Breast epithelium (tissue), 4 donors: ENCODE data around the gene KREMEN1. TPM values are rescaled to one million over a fixed set of nuclear protein-coding genes. Genes with fewer than 3 reads are reported as not detected.

Experiments used
- DNase-seq, 2 donors: peaks; one replicate each; pipeline ENCODE4 v3.0.0-alpha.2; 2019; ENCODE audit warnings: low spot score in 2 of 2
- H3K27ac ChIP-seq, 2 donors: fragments of 200-600 bp; sonication (generic) in 1 of 2; one replicate each; pipeline ENCODE4 v1.5.1; 2016 to 2019; ENCODE audit warnings: mild to moderate bottlenecking in 1 of 2
- H3K27me3 ChIP-seq, 2 donors: fragments of 200-600 bp; sonication (generic) in 1 of 2; one replicate each; pipeline versions ENCODE4 v1.5.1 to v1.6.0; 2017 to 2019; ENCODE audit warnings: control low read depth in 1 of 2, mild to moderate bottlenecking in 1 of 2
- H3K36me3 ChIP-seq: fragments of 200-600 bp; one replicate; pipeline ENCODE4 v1.5.1; 2019
- H3K4me1 ChIP-seq, 2 donors: fragments of 200-600 bp; sonication (generic); one replicate each; pipeline ENCODE4 v1.5.1; 2016 to 2019; ENCODE audit warnings: control low read depth in 1 of 2
- H3K4me3 ChIP-seq, 3 donors: fragments of 200-600 bp; sonication (generic); 1 replicate in 2 of 3; 2 replicates in 1 of 3; pipeline ENCODE4 v1.5.1; 2016 to 2019; ENCODE audit warnings: mild to moderate bottlenecking in 3 of 3, moderate library complexity in 2 of 3
- H3K9me3 ChIP-seq, 2 donors: fragments of 200-600 bp; sonication (generic) in 1 of 2; one replicate each; pipeline ENCODE4 v1.5.1; 2016 to 2019; ENCODE audit warnings: control low read depth in 1 of 2
- POLR2A ChIP-seq: fragments of 450-650 bp; IDR thresholded peaks from one replicate; pipeline ENCODE4 v1.6.1; 2016; ENCODE audit warnings: antibody characterized with exemption, mild to moderate bottlenecking, moderate library complexity
- POLR2AphosphoS5 ChIP-seq, 3 donors: sonication (generic); formaldehyde crosslinking; IDR thresholded peaks; one replicate each; pipeline ENCODE4 v1.6.1; 2017; ENCODE audit warnings: antibody characterized with exemption in 3 of 3
- intact Hi-C: fragments of 100-400 bp; cut with DNase I; formaldehyde crosslinking; loops from one replicate; pipeline ENCODE4 v1.15.1; 2023; ENCODE audit warnings: low total_unique reads
- total RNA-seq, 3 donors: library from RNA; depleted of rRNA; stranded (reverse); fragments of >200 nt; gene quantifications; one replicate each; pipeline ENCODE4 v1.1.0, GENCODE V29; 2016
- TF ChIP-seq, protein P1 (sequence below), 3 donors: fragments of 450-650 bp; IDR thresholded peaks; one replicate each; pipeline ENCODE4 v1.5.1; 2016 to 2017; ENCODE audit warnings: antibody characterized with exemption in 3 of 3, mild to moderate bottlenecking in 3 of 3, moderate library complexity in 3 of 3

KREMEN1 gene
- total RNA-seq, 3 donors from 2014 or later, result 9.5 to 13.6 (median 13.5) TPM

DNA sequence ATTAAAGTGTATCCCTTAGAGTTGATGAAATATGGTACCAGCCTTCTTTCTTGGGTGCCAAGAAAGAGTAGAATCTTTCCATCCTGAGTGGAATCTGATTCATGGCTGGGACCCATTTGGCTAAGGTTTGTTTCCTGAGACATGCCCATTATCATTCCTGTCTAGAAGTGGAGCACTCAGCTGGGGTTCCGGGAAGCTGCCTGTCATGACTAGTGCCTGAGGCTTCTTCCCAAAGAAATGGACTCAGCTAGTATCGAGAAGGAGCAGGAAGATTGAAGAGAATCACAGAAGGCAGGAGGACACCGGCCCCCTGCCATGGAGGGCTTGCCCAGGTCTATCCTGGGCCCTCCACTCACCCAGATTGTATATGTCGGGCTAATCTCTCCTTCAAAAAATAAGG, 57.6 kb downstream of the KREMEN1 start:
- H3K4me3 ChIP-seq, result no peak overlapping the region
- H3K27ac ChIP-seq, result no peak overlapping the region
- no peaks in the 10 kb centered on the region for H3K4me1 ChIP-seq
- no peaks in the 10 kb centered on the region for H3K36me3 ChIP-seq
- TF ChIP-seq POLR2AphosphoS5 (IDR thresholded peaks at IDR 0.05), result no peak
- TF ChIP-seq POLR2A, result no peak
- TF ChIP-seq, protein P1, sequence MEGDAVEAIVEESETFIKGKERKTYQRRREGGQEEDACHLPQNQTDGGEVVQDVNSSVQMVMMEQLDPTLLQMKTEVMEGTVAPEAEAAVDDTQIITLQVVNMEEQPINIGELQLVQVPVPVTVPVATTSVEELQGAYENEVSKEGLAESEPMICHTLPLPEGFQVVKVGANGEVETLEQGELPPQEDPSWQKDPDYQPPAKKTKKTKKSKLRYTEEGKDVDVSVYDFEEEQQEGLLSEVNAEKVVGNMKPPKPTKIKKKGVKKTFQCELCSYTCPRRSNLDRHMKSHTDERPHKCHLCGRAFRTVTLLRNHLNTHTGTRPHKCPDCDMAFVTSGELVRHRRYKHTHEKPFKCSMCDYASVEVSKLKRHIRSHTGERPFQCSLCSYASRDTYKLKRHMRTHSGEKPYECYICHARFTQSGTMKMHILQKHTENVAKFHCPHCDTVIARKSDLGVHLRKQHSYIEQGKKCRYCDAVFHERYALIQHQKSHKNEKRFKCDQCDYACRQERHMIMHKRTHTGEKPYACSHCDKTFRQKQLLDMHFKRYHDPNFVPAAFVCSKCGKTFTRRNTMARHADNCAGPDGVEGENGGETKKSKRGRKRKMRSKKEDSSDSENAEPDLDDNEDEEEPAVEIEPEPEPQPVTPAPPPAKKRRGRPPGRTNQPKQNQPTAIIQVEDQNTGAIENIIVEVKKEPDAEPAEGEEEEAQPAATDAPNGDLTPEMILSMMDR (IDR thresholded peaks at IDR 0.05), result no peak
- H3K27me3 ChIP-seq, result no peaks in the 10 kb centered on the region
- no peaks in the 10 kb centered on the region for H3K9me3 ChIP-seq
- intact Hi-C loops, result no loop called here
- no peak for DNase-seq

DNA sequence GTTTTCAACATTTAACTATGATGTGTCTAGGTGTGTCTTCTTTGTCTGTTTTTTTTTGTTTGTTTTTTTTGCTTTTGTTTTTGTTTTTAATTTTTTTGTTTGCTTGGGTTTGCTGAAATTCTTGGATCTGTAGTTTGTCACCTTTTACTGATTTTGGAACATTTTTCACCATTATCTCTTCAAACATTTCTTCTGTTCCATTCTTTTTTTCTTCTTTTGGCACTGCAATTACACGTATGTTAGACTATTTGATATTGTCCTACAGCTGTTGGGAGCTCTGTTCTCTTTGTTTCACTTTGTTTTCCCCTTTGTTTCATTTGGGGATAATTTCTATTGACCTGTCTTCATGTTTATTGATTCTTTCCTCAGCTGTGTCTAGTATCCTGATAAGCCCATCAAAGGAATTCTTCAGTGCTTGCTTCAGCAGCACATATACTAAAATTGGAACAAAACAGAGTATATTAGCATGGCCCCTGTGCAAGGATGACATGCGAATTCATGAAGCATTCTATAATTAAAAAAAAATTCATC, 60.8 kb downstream of the KREMEN1 start:
- intact Hi-C loops, result no loop called here
- no peak overlapping the region for H3K27ac ChIP-seq
- no peak for TF ChIP-seq POLR2AphosphoS5 (IDR thresholded peaks at IDR 0.05)
- TF ChIP-seq, protein P1 (IDR thresholded peaks at IDR 0.05), result no peak
- TF ChIP-seq POLR2A, result no peak
- no peaks in the 10 kb centered on the region for H3K27me3 ChIP-seq
- no peaks in the 10 kb centered on the region for H3K9me3 ChIP-seq
- no peak overlapping the region for H3K4me3 ChIP-seq
- DNase-seq, result no peak
- no peaks in the 10 kb centered on the region for H3K36me3 ChIP-seq
- H3K4me1 ChIP-seq, result no peaks in the 10 kb centered on the region

DNA sequence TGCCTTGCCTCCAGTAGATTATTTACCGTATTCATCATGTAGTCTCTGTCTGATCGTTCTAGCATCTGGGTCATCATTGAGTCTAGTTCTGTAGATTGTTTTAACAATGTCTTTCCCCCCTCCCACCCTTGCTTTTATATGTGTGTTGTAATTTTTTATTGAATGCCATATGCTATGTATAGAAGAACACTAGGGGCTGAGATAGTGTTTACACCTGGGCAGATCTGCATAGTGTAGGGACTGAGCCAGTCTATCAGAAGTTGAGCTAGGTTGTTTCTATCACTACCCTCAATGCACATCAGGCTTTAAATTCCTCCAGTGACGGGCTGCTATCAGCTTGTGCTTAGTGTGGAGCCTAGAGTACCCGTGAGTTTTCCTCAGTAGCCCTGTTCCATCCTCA, 61.6 kb downstream of the KREMEN1 start:
- Histone ChIP-seq H3K36me3 (no peaks in the 10 kb centered on the region), H3K4me1 (no peaks in the 10 kb centered on the region), H3K27me3 (no peaks in the 10 kb centered on the region), H3K9me3 (no peaks in the 10 kb centered on the region), H3K4me3 (no peak overlapping the region), H3K27ac (no peak overlapping the region)
- TF ChIP-seq POLR2AphosphoS5 (IDR thresholded peaks at IDR 0.05), result no peak
- TF ChIP-seq, protein P1 (IDR thresholded peaks at IDR 0.05), result no peak
- no peak for TF ChIP-seq POLR2A
- no peak for DNase-seq
- intact Hi-C loops, result no loop called here

DNA sequence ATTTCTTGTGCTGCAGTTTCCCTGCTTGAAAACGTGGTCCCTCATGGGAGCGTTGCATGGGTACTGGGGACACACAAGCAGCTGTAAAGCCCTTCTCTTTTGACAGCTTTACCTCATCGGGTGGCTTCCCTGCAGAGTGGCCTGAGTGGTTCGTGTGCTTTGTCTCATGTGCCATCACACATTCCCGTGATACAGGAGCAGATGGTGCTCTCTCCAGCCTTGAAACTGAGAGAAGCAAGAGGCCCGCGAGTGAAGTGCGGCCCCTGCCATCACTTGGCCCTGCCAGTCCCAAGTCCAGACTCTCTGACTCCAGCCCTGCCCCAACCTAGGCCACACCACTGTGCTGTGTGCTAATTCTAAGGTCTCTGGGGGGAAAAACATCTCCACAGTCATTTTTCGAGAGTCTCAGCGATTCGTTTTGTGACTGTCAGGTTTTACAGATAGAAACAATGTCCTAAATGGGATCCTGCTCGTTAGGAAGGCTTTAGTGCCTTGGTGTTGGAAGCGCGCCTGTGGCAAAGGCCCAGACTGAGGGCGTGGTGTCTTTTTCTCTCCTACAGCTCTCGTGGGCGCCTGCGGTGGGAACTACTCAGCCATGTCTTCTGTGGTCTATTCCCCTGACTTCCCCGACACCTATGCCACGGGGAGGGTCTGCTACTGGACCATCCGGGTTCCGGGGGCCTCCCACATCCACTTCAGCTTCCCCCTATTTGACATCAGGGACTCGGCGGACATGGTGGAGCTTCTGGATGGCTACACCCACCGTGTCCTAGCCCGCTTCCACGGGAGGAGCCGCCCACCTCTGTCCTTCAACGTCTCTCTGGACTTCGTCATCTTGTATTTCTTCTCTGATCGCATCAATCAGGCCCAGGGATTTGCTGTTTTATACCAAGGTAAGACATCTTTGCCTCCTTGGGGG, 64.2 kb downstream of the KREMEN1 start:
- H3K4me3 ChIP-seq, result no peak overlapping the region
- intact Hi-C loops, result no loop called here
- H3K27ac ChIP-seq, result no peak overlapping the region
- no peaks in the 10 kb centered on the region for H3K27me3 ChIP-seq
- H3K4me1 ChIP-seq, result no peaks in the 10 kb centered on the region
- no peak for DNase-seq
- no peaks in the 10 kb centered on the region for H3K36me3 ChIP-seq
- TF ChIP-seq POLR2AphosphoS5 (IDR thresholded peaks at IDR 0.05) (no peak), POLR2A (no peak)
- TF ChIP-seq, protein P1 (IDR thresholded peaks at IDR 0.05), result no peak
- H3K9me3 ChIP-seq, result no peaks in the 10 kb centered on the region
